G401.6 (cell line): ENCODE data around the gene MAML2.
"Not testable (repeated sequence)": the region's sequence is repeated elsewhere in the genome, so short reads cannot be mapped to it uniquely, and the experiment has no call there.

ENCODE experiments used
- FAIRE-seq: peaks from 2 replicates; lab custom pipeline; 2012; peaks lifted over from hg19 to GRCh38; lab: Jason Lieb, UNC

Gene MAML2

DNA sequence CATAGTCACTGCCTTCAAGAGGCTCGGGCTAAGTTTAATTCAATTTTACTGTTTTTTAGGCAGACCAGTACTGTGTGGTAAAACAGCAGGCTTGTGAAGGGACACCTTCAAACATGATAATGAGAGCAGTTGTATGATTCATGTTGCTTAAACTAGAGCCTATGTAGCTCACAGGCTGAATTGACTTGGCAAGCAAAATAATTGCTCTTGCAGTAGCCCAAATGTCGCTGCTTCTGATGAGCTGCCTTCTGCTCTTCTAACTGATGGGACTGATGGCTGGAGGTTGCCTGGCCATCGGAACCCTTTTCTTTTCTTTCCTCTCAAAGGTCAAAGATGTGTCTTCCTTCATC is 137.6 kb downstream of the MAML2 start:
- FAIRE-seq, result no peak

DNA sequence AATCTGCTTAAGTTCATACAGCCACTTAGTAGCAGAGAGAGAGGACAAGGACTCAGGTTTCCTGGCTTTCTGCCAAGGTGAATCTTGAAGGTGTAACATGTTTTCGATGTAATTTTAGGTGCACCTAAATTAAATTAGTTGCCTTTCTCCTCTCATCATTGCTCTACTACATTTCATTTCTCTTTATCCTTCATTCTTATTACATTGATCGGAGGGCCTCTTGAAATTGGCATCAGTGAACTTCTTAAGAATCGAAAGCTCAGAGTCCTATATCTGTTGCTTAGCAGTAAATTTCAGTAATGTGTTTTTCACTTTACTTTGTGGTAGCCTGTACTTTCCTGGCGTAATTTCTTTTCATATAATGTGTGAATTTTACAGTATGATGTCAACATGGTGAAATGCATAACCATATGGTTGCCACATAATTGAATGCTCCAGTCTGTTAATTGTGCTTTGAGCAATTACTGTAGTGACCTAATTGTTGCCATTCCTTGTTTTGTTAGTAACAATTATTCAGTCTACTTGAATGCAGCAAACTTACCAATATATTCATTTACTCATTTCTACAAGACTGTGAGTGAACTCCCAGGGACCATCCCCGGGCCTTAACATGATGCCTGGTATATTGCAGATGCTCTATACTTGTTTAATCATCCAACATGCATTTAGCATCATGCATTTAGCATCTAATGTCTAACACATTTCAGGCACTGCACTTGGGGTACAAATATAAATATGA is 138.1 kb downstream of the MAML2 start:
- no peak for FAIRE-seq

DNA sequence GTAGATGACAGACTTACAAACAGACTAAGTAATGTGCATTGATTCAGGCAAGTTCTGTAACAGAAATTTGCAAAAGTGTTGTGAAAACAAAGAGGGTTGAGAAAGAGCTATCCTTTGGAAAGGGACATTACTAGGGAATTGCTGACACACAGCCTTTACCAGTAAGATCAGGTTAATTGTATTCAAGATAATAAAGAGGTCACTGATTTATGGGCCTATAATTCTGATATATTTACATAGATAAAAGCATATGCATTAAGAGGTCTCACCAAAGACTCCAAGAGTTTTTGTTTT is 138.7 kb downstream of the MAML2 start:
- FAIRE-seq, result no peak

DNA sequence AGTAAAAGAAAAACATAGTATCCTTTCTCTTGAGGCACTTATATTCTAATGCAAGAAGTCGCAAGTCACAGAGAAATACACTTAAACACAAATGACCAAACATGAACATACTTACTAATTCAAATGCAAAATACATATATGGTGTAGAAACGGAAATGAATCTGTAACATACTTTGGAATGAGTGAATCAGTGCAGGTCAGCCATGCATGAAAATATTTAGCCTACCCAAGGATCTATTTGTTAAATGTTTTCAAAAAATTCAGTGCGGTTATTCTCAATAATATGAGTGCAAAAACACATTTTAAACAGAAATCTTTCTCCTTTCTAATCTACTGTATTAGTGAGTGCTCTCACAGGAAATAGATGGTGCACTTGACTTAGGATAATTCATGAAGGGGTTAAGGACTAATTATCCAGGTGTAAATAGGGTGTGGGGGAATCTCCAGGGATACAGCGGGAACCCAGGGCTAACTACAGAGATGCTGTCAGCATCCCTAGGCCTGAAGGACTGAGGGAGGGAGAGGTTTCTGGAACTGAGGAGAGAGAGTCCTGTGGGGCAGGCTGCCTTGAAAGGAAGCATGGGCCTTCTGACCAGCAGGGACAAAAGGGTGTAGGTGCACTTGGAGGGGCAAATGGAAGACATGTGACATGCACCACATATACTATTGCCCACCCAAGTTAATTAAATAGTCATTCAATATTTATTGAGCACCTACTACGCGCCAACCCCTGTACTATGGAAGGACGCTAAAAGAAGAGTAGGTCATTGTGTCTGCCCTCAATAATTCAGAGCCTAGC is 139.2 kb downstream of the MAML2 start:
- no peak for FAIRE-seq

DNA sequence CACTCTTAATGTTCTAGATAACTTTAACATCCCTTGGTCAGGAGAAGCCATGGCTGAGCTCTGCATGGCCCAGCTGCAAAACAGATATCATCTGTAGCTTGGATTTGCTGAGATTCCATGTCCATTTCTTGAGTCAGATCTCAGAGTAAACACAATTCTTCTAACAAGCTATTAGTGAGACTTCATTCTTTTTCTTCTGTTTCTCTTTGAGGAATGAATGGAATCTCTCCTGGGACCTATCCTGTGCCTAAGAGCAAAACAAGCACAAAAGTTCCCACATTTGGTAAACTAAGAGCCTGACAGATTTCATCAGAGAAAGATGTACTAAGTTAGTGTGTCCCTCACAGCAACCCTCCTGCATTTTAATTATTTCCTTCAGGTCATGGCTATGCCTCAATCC is 142.8 kb downstream of the MAML2 start:
- FAIRE-seq, result no peak

DNA sequence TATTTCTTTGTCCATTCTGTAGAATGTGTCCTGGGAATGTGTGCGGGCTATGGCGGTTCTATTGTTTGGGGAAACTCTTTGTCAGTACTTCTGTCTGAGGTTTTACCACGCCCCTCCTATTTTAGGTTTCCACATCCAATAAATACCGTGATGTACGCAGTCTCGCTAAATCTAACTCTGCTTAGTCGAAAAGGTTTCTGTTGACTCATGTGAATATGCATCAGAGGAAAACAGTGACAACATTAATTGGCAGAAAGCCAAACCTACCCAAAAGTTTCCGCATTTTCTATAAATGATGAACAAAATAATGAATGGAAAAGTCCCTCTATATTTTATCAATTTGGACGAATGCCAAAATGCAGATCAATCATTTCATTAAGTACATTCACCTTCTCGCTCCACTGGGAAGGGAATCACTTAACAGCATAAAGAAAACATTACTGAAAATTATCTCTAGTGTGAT is 143.4 kb downstream of the MAML2 start:
- no peak for FAIRE-seq

DNA sequence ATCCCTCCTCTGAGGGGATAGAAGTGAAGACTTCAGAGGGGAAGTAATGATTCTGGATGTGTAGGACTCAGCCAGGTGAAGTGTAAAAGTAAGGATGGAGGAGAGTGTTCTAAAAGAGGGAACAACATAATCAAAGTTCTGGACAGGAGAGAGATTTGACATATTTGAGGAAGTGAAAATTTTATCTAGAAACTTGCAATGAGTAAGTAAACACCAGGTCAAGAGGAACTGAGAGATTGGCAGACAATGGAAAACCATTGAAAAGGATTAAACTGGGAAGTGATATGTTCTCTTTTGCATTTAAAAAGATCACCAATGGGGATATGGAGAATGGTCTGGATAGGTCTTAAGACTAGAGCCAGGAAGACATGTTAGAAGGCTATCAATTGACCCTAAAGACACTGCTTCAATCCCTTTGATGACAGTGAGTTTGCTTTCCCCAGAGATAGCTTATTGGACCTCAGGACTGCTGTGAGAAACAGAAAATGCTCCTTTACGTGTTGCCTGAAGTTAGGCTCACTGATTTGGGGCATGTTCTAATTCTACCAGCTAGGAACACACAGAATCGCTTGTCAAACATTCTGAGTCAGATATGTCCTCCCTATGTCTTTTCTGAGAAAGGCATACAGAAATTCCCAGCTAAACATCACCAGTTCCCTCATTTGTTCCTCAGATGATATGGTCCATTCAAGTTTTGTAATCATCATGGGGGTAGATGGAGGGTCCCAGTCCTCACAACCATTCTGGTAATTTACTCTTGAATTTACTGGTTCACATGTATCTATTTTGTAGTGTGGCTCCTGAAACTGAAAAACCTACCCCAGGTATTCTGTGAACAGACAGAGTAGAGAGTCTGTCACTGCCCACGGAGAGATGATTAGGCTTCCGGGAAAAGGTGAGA is 144.9 kb downstream of the MAML2 start:
- no peak for FAIRE-seq

DNA sequence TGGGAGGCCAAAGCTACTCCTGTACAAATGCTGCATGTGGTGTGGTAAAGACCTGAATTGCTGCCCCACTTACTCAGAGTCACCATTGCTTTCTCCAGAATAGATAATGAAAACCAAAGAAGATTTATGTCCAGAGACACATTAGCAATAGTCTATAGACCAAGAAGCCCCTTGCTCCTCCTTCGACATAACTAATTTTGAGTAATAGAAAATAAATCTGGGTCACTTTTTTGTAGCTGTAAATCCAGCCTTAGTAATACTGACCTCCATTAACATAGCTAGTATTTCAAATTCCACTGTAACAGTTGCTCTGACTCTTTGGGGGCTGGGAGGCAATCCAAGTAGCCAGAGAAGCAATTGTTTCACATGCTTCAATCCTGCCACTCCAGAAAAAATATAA is 145.9 kb downstream of the MAML2 start:
- no peak for FAIRE-seq

DNA sequence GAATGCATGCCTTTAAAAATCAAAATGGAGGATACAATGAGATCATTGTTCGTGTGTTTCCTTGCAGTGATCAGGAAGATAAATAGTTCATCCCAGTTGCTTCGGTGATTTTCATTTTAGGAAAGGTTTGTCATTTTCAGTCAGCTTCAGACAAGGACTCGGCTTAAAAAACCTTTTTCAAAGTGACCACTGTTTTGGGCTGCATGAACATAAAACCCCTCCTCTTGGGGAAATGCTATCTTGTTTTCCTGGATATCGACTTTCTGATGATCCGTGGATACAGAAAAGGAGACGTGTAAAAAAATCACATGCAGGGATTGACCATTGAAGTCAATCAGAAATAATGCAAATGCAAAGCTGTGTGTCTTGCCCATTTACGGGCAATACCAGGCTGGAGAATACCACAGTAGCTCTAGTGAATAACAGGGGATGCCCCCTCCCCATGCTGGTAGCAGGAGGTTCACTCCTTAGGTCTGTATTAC is 146.8 kb downstream of the MAML2 start:
- no peak for FAIRE-seq

DNA sequence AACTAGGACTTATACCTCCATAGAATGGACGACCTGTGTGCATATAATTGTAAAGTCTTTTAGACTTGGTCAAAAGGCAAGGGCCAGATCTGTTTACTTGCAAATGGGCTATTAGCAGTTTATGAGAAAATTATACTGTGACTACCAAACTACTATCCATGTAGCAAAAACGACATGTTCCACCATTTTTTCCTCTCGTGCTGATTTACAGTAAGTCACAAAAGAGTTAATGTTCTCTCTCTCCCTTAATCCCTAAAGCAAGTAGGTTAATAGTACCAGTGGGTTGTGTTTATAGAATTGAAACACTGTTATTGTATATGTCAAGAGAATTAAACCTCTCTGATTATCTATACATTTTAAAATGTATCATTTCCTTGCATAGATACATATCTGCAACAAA is 147.3 kb downstream of the MAML2 start:
- no peak for FAIRE-seq

DNA sequence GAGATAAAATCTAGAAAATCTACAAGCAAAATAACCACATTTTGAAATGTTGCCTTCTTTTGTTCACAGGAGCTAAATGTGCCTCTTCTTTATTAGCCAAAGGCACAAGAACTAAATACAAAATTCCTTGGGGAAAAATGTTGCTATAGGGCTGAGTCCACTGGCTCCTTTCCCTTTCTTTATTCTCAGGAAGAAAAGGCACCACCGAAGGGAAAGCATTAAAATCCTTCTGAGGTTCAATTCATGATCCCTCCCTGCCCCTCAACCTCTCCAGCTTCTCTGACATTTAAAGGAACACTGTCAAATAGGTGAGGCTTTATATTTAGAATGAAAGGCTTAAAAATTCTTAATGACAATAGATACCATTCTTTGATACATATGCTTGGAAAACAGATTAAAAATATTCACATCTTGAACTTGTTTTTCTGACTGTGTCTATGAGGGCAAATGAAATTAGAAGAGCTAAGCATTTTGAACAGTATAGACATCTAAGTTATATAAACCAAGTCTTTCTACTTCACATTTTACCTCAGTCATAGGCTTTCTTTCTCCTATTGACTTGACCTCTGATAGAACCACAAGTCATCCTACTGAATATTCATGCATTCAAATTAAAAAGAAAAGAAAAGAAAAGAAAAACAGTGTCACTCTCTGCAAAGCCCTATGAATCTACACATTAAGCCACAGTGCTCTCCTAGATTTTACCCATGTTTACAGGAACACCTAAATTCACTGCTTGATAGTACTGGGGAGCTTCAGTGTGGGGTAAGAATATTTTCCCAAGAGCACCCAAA is 148.2 kb downstream of the MAML2 start:
- no peak for FAIRE-seq

DNA sequence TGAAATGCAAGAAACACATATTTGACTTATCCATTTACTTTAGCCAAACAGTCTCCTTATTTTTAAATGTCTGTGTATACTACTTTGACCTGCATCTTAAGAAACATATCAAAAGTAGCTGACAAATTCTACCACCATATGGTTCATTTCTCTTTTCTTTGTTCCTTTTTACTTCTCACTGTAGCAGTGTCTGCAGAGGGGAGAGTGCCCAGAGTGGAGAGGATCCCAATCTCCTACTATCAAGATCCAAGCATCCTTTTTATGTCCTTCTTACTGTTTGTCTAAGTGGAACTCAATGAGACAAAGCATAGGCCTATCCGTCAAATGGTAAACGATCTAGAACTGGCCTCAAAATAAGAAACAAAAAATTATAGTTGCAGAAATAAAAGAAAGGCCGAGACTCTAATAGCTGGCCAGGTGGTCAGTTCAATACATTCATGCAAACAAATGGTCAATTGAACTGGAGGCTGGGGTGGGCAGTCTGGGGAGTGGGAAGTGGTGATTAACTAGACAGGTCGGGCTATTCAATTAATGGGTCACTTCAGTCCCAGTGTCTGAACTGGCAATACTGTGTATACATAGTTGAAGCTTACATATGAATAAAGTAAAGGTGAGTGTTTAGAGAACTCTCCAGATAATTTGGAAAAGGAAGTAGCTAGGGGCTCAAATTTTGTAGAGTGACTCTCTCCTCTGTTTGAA is 149.1 kb downstream of the MAML2 start:
- no peak for FAIRE-seq

DNA sequence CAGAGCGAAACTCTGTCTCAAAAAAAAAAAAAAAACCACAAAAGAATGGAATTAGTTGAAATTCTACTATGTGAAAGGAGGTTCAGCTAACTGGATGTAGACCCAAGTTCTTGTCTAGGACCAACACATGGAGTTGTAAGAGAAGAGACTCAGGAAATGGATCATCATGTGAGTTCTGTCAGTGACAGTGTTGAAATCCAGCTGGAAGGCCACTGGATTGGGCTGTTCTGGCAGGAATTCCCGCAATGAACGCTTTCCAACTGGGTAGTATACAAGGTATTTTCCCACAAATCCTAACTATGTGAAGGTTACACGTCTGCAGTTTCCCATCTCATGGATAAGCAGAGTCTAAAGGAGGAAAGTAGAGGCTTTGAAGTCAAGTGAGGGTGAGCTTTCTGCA is 151.2 kb downstream of the MAML2 start:
- FAIRE-seq, result no peak

DNA sequence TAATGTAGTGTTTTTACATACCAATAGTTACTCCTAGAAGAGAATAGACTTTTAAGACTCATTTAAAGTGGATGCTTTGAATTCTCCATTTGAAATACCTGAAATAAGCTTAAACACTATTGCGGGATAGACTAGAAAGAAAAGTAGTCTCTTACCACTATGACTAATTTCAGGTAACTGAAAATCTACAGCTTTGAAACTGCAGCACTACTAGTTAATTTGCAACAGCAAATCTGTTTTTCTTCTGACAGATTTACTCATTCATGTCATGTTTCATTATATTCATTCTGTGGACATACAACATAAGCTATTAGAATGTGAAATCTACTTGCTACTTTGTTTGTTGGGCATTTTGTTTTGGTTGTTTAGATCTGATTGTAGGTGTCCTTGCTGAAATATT is 153.6 kb downstream of the MAML2 start:
- FAIRE-seq, result no peak

DNA sequence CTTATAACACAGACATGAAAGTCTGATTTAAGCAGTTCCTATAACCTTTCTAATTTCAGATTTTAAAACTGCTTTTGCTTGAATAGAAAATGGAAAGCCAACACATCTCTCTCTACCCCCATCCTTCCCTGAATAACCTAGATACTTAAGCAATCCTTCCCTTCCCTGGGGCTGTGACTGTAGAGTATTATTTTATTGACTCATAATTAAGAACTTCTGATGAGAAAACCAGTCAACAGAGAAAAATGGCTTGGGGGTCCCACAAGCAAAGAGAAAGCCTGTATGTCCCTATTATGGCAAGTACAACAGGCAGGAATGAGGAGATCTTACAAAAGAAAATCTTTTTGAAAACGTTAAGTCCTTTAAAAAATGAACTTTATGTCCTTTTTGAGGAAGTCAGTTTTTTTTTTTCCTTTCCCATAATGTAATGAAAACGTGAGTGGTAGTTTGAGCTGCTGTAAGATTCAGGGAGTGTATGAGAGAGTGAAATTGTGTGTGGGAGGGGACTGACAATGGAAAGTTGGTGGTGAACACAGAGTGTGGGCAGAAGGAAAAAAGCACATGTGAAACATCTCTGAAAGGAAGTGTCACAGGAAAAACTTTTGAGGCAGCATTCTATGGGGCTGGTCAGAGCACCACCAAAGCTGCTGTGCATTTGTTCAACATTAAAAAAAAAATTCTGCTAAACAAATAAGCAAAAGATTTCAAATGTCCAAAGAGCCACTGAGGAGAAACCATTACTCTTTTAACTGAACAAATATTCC is 154.6 kb downstream of the MAML2 start:
- FAIRE-seq, result no peak

DNA sequence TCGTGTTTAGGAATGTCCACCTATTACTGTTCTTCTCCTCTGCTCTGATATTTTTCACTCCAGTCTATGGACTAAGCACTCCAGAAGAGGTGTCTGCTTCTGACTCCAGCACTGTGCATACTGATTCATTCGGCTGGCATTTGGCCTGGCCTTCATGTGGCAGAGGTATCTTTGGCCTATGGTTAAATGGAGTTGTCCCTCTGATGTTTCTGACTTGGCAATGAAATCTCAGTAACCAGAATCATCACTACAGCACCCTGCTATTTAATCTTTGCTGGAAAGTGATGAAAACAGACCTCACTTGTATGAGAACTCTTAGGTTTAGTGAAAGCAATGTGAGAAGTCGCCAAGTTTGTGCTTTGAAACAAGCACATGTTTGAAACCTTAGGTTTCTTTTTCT is 155.2 kb downstream of the MAML2 start:
- FAIRE-seq, result no peak

DNA sequence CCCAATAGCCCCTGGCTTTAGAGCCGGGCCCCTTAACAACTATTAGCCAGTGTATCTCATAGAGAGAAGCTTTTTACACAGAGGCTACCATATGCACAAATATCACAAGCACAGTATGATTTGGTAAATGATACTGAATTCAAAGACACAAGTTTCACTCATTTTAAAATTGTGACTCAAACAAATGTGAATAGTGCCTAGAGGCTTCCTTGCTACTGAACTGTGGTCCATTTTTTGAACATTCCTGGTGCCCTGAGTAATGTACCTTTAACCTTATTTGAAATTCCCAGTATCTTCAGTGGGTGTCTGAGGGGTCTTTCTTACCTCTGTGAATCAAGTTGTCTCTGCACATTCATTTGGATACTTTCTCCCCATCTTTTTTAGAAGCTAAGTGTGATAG is 156.2 kb downstream of the MAML2 start:
- no peak for FAIRE-seq

DNA sequence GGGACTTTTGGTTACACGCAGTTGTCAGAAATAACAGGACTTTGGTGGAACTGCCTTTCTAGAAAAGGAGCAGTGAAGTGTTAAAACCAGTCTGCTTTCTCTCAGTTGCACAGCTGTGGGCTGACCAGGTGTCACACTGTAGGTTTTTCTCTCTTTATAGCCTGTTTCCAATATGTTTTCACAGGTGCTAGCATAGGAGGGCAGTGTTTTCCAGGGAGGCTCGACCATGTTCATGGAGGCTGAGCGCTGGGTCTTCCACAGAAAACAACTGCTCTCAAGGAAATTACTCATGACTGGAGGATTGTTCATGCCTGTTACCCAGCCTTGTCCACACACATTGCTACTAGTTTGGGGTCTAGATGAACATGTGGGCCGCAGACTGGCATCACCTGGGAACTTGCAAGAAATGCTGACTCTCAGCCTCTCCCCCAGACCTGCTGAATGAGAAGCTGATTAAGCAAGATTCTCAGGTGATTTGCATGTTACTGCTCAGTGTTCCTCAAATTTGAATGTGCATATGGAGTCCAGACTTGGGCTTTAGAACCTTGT is 157.7 kb downstream of the MAML2 start:
- FAIRE-seq, result no peak

DNA sequence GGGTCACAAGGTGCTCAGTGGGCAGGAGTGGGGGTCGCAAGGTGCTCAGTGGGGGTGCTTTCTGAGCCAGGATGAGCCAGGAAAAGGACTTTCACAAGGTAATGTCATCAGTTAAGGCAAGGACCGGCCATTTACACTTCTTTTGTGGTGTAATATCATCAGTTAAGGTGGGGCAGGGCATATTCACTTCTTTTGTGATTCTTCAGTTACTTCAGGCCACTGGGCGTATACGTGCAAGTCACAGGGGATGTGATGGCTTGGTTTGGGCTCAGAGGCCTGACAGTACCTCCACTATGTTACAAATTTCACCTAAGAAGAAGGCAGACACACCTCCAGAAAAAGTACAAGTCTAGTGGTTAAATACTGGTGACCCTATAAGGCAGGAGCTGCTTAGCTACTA is 162.1 kb downstream of the MAML2 start:
- FAIRE-seq, result not testable (repeated sequence)

DNA sequence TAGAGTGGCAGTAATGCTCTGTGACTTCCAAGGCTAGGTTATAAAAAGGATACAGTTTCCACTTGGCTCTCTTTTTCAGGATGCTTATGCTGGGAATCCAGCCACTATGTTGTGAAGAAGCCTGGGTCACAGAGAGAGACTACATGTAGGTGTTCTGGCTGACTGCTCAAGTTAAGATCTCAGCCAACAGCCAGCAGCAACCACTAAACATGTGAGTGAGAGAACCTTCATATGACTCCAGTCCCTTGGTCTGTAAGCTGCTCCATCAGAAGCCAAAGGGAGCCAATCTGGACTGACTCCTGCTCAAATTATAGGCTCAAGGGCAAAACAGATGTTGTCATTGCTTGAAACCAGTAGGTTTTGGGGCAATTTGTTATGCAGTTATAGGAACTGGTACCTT is 162.7 kb downstream of the MAML2 start:
- FAIRE-seq, result no peak
